NB4 (cell line): ENCODE measurements around the gene CBLB.

Experiments
- DNase-seq: peaks from one replicate; pipeline ENCODE4 v3.0.0; 2010; ENCODE audit warnings: low read depth
- H3K4me3 ChIP-seq: one replicate; pipeline ENCODE4 v1.5.1; 2011; ENCODE audit warnings: mild to moderate bottlenecking, low read depth, low read length, moderate library complexity
- CTCF ChIP-seq: IDR thresholded peaks from one replicate; pipeline ENCODE4 v1.5.1; 2012; ENCODE audit warnings: low read depth, low read length
- MAX ChIP-seq: IDR thresholded peaks from 2 replicates; pipeline ENCODE4 v1.6.1; 2011; ENCODE audit warnings: low read depth, low read length
- MYC ChIP-seq: IDR thresholded peaks from 2 replicates; pipeline ENCODE4 v1.6.1; 2011; ENCODE audit warnings: low read depth, low read length
- POLR2A ChIP-seq: IDR thresholded peaks from 2 replicates; pipeline ENCODE4 v1.6.1; 2011; ENCODE audit warnings: mild to moderate bottlenecking; ENCODE audit not compliant: insufficient read length; ENCODE audit errors: extremely low read depth

The CBLB gene

GRCh38 chr3:105606016-105606415, 262.8 kb downstream of the CBLB start:
- H3K4me3 ChIP-seq: no peak overlapping the region
- TF ChIP-seq MYC (no peak), MAX (no peak), POLR2A (no peak), CTCF (no peak)
- no peak for DNase-seq
